WTC11 (cell line): Measurements from ENCODE around the gene SNX19. TPM values are rescaled to one million over a fixed set of nuclear protein-coding genes. Genes with fewer than 3 reads are reported as not detected.

ENCODE experiments used
- ATF1 ChIP-seq: sonication (generic); formaldehyde crosslinking; IDR thresholded peaks from 2 replicates; pipeline ENCODE4 v1.8.1; 2023; ENCODE audit warnings: mild to moderate bottlenecking, moderate library complexity, missing genetic modification reagents
- CREM ChIP-seq: sonication (generic); formaldehyde crosslinking; IDR thresholded peaks from 2 replicates; pipeline ENCODE4 v1.8.1; 2022; ENCODE audit warnings: mild to moderate bottlenecking, missing genetic modification reagents, moderate library complexity
- GABPB1 ChIP-seq: sonication (generic); formaldehyde crosslinking; IDR thresholded peaks from 2 replicates; pipeline ENCODE4 v1.8.1; 2023; ENCODE audit warnings: mild to moderate bottlenecking, missing genetic modification reagents
- GTF2I ChIP-seq: fragments of 250-450 bp; sonication (Bioruptor Pico); conservative IDR thresholded peaks from 2 replicates; pipeline ENCODE4 v1.4.0; 2021; ENCODE audit warnings: mild to moderate bottlenecking
- HMGXB4 ChIP-seq: sonication (generic); formaldehyde crosslinking; IDR thresholded peaks from 2 replicates; pipeline ENCODE4 v1.8.1; 2023; ENCODE audit warnings: mild to moderate bottlenecking, moderate library complexity, missing genetic modification reagents
- PRDM15 ChIP-seq: sonication (generic); formaldehyde crosslinking; IDR thresholded peaks from 2 replicates; pipeline ENCODE4 v1.8.0; 2022; ENCODE audit warnings: missing genetic modification reagents
- PRRX2 ChIP-seq: fragments of 250-450 bp; sonication (Bioruptor Pico); IDR thresholded peaks from 2 replicates; pipeline ENCODE4 v1.8.0; 2021; ENCODE audit warnings: mild to moderate bottlenecking
- RELA ChIP-seq: sonication (generic); formaldehyde crosslinking; IDR thresholded peaks from 2 replicates; pipeline ENCODE4 v1.8.1; 2022; ENCODE audit warnings: missing genetic modification reagents, mild to moderate bottlenecking, borderline replicate concordance
- TCF7 ChIP-seq: sonication (generic); formaldehyde crosslinking; IDR thresholded peaks from 2 replicates; pipeline ENCODE4 v1.8.0; 2022; ENCODE audit warnings: mild to moderate bottlenecking, low read depth, missing genetic modification reagents, moderate library complexity
- TP53 ChIP-seq: sonication (generic); formaldehyde crosslinking; IDR thresholded peaks from 2 replicates; pipeline ENCODE4 v1.8.1; 2023; ENCODE audit warnings: mild to moderate bottlenecking, missing genetic modification reagents
- ZNF138 ChIP-seq: sonication (generic); formaldehyde crosslinking; conservative IDR thresholded peaks from 2 replicates; pipeline ENCODE4 v1.8.1; 2022; ENCODE audit warnings: mild to moderate bottlenecking, moderate library complexity, missing genetic modification reagents
- ZNF232 ChIP-seq: sonication (generic); formaldehyde crosslinking; IDR thresholded peaks from 2 replicates; pipeline ENCODE4 v1.8.0; 2022; ENCODE audit warnings: mild to moderate bottlenecking, missing genetic modification reagents
- ZNF512 ChIP-seq: sonication (generic); formaldehyde crosslinking; IDR thresholded peaks from 2 replicates; pipeline ENCODE4 v1.8.1; 2022; ENCODE audit warnings: missing genetic modification reagents, borderline replicate concordance
- ZNF671 ChIP-seq: fragments of 250-450 bp; sonication (Bioruptor Pico); IDR thresholded peaks from 2 replicates; pipeline ENCODE4 v1.8.0; 2021; ENCODE audit warnings: mild to moderate bottlenecking
- total RNA-seq: library from RNA; stranded (reverse); gene quantifications from 3 replicates; pipeline ENCODE4 v1.2.3, GENCODE V29; 2021
- TF ChIP-seq, protein P1 (sequence below): fragments of 250-450 bp; sonication (Bioruptor Pico); conservative IDR thresholded peaks from 2 replicates; pipeline ENCODE4 v1.9.0; 2021; ENCODE audit warnings: mild to moderate bottlenecking
- TF ChIP-seq, protein P2 (sequence below): sonication (generic); formaldehyde crosslinking; conservative IDR thresholded peaks from 2 replicates; pipeline ENCODE4 v1.8.1; 2023; ENCODE audit warnings: mild to moderate bottlenecking, low read depth, missing genetic modification reagents, moderate library complexity
- TF ChIP-seq, protein P3 (sequence below): fragments of 250-450 bp; sonication (Bioruptor Pico); IDR thresholded peaks from 2 replicates; pipeline ENCODE4 v1.9.0; 2021; ENCODE audit warnings: moderate library complexity, mild to moderate bottlenecking, inconsistent platforms, borderline replicate concordance
- TF ChIP-seq, protein P4 (sequence below): fragments of 250-450 bp; sonication (Bioruptor Pico); IDR thresholded peaks from 2 replicates; pipeline ENCODE4 v2.1.2; 2022; ENCODE audit warnings: mild to moderate bottlenecking, moderate library complexity
- TF ChIP-seq, protein P5 (sequence below): fragments of 200-600 bp; IDR thresholded peaks from 2 replicates; pipeline ENCODE4 v1.8.0; 2022; ENCODE audit warnings: antibody characterized with exemption
- TF ChIP-seq, protein P6 (sequence below): sonication (generic); formaldehyde crosslinking; IDR thresholded peaks from 2 replicates; pipeline ENCODE4 v1.8.1; 2022; ENCODE audit warnings: mild to moderate bottlenecking, moderate library complexity, missing genetic modification reagents

SNX19 gene
- total RNA-seq, 1 experiment from 2014 or later, result 25.2 TPM

- TF ChIP-seq ZNF232 (CRISPR knock-in tag) (no peak), TP53 (CRISPR knock-in tag) (no peak), HMGXB4 (peak; percentile 89), PRDM15 (CRISPR knock-in tag) (no peak), RELA (CRISPR knock-in tag) (no peak), GTF2I (CRISPR knock-in tag) (no peak), ZNF671 (CRISPR knock-in tag) (no peak), CREM (CRISPR knock-in tag) (no peak), PRRX2 (no peak), ATF1 (CRISPR knock-in tag) (no peak), GABPB1 (CRISPR knock-in tag) (peak; percentile 39; the same call in 1 of the 2 replicates), ZNF138 (CRISPR knock-in tag) (no peak), TCF7 (CRISPR knock-in tag) (no peak), ZNF512 (CRISPR knock-in tag) (no peak)
- TF ChIP-seq, protein P1, sequence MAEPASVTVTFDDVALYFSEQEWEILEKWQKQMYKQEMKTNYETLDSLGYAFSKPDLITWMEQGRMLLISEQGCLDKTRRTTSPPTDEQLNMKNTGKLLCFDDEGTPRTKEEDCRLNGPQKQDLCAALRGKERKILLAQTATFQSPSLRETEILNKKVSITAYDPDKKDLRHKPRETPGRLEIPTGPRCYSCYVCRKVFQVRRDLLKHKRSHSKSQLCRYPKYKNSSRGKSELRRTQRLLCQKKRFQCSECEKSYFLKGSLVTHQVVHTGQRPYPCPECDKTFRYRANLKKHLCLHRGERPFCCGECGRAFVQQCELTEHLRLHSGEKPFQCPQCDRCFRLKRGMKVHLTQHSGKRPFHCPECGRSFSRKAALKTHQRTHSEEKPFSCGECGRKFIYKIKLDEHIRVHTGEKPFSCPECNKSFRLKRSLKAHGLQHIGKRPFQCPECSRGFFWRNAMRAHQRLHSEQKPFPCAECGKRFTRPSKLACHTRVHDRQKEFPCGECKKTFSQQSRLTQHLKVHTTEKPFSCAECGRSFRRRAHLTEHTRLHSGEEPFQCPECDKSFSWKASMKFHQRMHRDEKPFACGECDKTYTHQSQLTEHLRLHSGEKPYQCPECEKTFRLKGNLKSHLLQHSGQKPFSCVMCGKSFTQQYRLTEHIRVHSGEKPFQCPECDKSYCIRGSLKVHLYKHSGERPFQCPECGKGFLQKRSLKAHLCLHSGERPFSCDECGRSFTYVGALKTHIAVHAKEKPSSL, result no peak
- TF ChIP-seq, protein P2, sequence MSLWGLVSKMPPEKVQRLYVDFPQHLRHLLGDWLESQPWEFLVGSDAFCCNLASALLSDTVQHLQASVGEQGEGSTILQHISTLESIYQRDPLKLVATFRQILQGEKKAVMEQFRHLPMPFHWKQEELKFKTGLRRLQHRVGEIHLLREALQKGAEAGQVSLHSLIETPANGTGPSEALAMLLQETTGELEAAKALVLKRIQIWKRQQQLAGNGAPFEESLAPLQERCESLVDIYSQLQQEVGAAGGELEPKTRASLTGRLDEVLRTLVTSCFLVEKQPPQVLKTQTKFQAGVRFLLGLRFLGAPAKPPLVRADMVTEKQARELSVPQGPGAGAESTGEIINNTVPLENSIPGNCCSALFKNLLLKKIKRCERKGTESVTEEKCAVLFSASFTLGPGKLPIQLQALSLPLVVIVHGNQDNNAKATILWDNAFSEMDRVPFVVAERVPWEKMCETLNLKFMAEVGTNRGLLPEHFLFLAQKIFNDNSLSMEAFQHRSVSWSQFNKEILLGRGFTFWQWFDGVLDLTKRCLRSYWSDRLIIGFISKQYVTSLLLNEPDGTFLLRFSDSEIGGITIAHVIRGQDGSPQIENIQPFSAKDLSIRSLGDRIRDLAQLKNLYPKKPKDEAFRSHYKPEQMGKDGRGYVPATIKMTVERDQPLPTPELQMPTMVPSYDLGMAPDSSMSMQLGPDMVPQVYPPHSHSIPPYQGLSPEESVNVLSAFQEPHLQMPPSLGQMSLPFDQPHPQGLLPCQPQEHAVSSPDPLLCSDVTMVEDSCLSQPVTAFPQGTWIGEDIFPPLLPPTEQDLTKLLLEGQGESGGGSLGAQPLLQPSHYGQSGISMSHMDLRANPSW (CRISPR knock-in tag), result no peak
- TF ChIP-seq, protein P3, sequence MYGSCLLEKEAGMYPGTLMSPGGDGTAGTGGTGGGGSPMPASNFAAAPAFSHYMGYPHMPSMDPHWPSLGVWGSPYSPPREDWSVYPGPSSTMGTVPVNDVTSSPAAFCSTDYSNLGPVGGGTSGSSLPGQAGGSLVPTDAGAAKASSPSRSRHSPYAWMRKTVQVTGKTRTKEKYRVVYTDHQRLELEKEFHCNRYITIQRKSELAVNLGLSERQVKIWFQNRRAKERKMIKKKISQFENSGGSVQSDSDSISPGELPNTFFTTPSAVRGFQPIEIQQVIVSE (CRISPR knock-in tag), result no peak
- TF ChIP-seq, protein P4, sequence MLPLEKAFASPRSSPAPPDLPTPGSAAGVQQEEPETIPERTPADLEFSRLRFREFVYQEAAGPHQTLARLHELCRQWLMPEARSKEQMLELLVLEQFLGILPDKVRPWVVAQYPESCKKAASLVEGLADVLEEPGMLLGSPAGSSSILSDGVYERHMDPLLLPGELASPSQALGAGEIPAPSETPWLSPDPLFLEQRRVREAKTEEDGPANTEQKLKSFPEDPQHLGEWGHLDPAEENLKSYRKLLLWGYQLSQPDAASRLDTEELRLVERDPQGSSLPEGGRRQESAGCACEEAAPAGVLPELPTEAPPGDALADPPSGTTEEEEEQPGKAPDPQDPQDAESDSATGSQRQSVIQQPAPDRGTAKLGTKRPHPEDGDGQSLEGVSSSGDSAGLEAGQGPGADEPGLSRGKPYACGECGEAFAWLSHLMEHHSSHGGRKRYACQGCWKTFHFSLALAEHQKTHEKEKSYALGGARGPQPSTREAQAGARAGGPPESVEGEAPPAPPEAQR, result no peak
- TF ChIP-seq, protein P5, sequence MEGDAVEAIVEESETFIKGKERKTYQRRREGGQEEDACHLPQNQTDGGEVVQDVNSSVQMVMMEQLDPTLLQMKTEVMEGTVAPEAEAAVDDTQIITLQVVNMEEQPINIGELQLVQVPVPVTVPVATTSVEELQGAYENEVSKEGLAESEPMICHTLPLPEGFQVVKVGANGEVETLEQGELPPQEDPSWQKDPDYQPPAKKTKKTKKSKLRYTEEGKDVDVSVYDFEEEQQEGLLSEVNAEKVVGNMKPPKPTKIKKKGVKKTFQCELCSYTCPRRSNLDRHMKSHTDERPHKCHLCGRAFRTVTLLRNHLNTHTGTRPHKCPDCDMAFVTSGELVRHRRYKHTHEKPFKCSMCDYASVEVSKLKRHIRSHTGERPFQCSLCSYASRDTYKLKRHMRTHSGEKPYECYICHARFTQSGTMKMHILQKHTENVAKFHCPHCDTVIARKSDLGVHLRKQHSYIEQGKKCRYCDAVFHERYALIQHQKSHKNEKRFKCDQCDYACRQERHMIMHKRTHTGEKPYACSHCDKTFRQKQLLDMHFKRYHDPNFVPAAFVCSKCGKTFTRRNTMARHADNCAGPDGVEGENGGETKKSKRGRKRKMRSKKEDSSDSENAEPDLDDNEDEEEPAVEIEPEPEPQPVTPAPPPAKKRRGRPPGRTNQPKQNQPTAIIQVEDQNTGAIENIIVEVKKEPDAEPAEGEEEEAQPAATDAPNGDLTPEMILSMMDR, result peak; percentile 100
- TF ChIP-seq, protein P6, sequence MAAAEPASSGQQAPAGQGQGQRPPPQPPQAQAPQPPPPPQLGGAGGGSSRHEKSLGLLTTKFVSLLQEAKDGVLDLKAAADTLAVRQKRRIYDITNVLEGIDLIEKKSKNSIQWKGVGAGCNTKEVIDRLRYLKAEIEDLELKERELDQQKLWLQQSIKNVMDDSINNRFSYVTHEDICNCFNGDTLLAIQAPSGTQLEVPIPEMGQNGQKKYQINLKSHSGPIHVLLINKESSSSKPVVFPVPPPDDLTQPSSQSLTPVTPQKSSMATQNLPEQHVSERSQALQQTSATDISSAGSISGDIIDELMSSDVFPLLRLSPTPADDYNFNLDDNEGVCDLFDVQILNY (CRISPR knock-in tag), result 0 out of 2 replicates have a peak, but pooled peaks have one; percentile 22
Observed at GRCh38 chr11:130861902-130862860, 54.1 kb downstream of the SNX19 start (continued).
